ENCODE measurements around the gene PTPRF.

PTPRF gene

GRCh38 chr1:43509740-43510375 is 20.8 kb upstream of the PTPRF start:
- Histone ChIP-seq H3K4me1 (no peaks in the 10 kb centered on the region), H3K9me3 (no peaks in the 10 kb centered on the region), H3K4me3 (no peak overlapping the region), H3K27me3 (peaks cover 0 to 13% of the 10 kb centered on the region in 2 donors), H3K36me3 (no peaks in the 10 kb centered on the region), H3K27ac (no peak overlapping the region)
- DNase-seq: no peak
- no peak for TF ChIP-seq CTCF (IDR thresholded peaks at IDR 0.05)
- intact Hi-C loops (cut with DNase I; ENCODE audit: low total_unique reads): no loop called here

GRCh38 chr1:43510621-43511020 is 20.1 kb upstream of the PTPRF start:
- no peak for DNase-seq
- intact Hi-C loops (cut with DNase I; ENCODE audit: low total_unique reads): no loop called here
- Histone ChIP-seq H3K36me3 (no peaks in the 10 kb centered on the region), H3K27me3 (peaks cover 0 to 13% of the 10 kb centered on the region in 2 donors), H3K9me3 (no peaks in the 10 kb centered on the region), H3K27ac (no peak overlapping the region), H3K4me1 (no peaks in the 10 kb centered on the region), H3K4me3 (no peak overlapping the region)
- TF ChIP-seq CTCF (IDR thresholded peaks at IDR 0.05): no peak

- Histone ChIP-seq H3K4me1 (no peaks in the 10 kb centered on the region), H3K27me3 (peaks cover 0 to 12% of the 10 kb centered on the region in 2 donors), H3K9me3 (no peaks in the 10 kb centered on the region), H3K36me3 (no peaks in the 10 kb centered on the region), H3K27ac (no peak overlapping the region), H3K4me3 (no peak overlapping the region)
- intact Hi-C loops (cut with DNase I; ENCODE audit: low total_unique reads): no loop called here
- no peak for TF ChIP-seq CTCF (IDR thresholded peaks at IDR 0.05)
- DNase-seq: no peak
These were observed 19.3 kb upstream of the PTPRF start for GRCh38 chr1:43511394-43511793.

GRCh38 chr1:43512133-43512532 is 18.6 kb upstream of the PTPRF start:
- no peak overlapping the region for H3K27ac ChIP-seq
- no peak overlapping the region for H3K4me3 ChIP-seq
- TF ChIP-seq CTCF (IDR thresholded peaks at IDR 0.05): no peak
- no peaks in the 10 kb centered on the region for H3K9me3 ChIP-seq
- DNase-seq: no peak
- H3K27me3 ChIP-seq: peaks cover 0 to 11% of the 10 kb centered on the region in 2 donors
- no peaks in the 10 kb centered on the region for H3K4me1 ChIP-seq
- intact Hi-C loops (cut with DNase I; ENCODE audit: low total_unique reads): no loop called here
- H3K36me3 ChIP-seq: no peaks in the 10 kb centered on the region

GRCh38 chr1:43512681-43513080 is 18.0 kb upstream of the PTPRF start:
- Histone ChIP-seq H3K4me3 (no peak overlapping the region), H3K4me1 (no peaks in the 10 kb centered on the region), H3K27me3 (peaks cover 0 to 9% of the 10 kb centered on the region in 2 donors), H3K27ac (no peak overlapping the region), H3K9me3 (no peaks in the 10 kb centered on the region), H3K36me3 (no peaks in the 10 kb centered on the region)
- no peak for DNase-seq
- TF ChIP-seq CTCF (IDR thresholded peaks at IDR 0.05): no peak
- intact Hi-C loops (cut with DNase I; ENCODE audit: low total_unique reads): no loop called here

All from tibial artery (tissue), 4 donors.